ENCODE measurements around the gene WDR64. TPM values are rescaled to one million over a fixed set of nuclear protein-coding genes. Genes with fewer than 3 reads are reported as not detected.

Gene WDR64
- total RNA-seq (2012; rRNA removed) (not detected in 2 replicates), polyA plus RNA-seq (2012; rRNA removed) (not detected in 2 replicates), Bru-seq, nascent RNA (percentile 13 among the genes with signal in this experiment), BruChase-seq, experiment 1, labeled RNA remaining after a 6-hour chase (percentile 14 among the genes with signal in this experiment), BruChase-seq, experiment 2, labeled RNA remaining after a 2-hour chase (percentile 11 among the genes with signal in this experiment)
- polyA plus RNA-seq (2012; cell fraction: cytosol; rRNA removed) = not detected in 2 replicates
- polyA plus RNA-seq (2012; cell fraction: nucleus; rRNA removed; ENCODE audit: low replicate concordance) = not detected in 2 replicates
- long read RNA-seq = 0 reads

DNA sequence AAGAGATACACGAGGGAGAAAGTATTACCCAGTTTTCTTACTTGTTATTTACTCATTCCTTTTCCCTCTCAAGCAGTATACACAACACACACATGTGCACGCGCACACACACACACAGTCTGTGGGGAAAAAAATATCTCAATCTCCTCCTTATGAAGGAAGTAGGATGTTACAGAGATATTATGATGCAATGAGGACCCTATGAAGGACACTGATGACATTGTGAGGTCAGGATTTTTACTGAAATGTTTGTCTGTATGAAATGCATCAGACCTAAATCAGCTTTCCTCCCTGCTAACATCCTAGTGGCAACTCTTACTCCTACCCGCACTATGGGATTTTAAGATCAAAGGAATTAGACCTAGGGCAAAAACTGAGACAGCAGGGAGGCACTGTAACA lies at the start of gene WDR64:
TSS of gene WDR64 (plus strand) at position 270 of the 400 bp plus-strand sequence. CDS start 204 bp downstream, outside the sequence.
- TF ChIP-seq RAD21 (IDR thresholded peaks at IDR 0.05; ENCODE audit: low read length) = no peak
- TF ChIP-seq NFE2L2 (IDR thresholded peaks at IDR 0.05; ENCODE audit: low read depth, low read length) = no peak
- no peak for TF ChIP-seq RCOR1 (IDR thresholded peaks at IDR 0.05; ENCODE audit: insufficient replicate concordance, low read length)
- no peak for TF ChIP-seq MXI1 (IDR thresholded peaks at IDR 0.05; ENCODE audit: borderline replicate concordance, low read depth, low read length)
- TF ChIP-seq SMC3 (IDR thresholded peaks at IDR 0.05; ENCODE audit: low read depth, low read length) = no peak
- TF ChIP-seq MAFK (IDR thresholded peaks at IDR 0.05; ENCODE audit: low read depth, low read length) = no peak
- no peak for TF ChIP-seq RFX5 (IDR thresholded peaks at IDR 0.05; ENCODE audit: low read depth, low read length)
- TF ChIP-seq, protein P1, sequence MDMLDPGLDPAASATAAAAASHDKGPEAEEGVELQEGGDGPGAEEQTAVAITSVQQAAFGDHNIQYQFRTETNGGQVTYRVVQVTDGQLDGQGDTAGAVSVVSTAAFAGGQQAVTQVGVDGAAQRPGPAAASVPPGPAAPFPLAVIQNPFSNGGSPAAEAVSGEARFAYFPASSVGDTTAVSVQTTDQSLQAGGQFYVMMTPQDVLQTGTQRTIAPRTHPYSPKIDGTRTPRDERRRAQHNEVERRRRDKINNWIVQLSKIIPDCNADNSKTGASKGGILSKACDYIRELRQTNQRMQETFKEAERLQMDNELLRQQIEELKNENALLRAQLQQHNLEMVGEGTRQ (IDR thresholded peaks at IDR 0.05; ENCODE audit: low read depth, low read length) = no peak
- TF ChIP-seq, protein P2, sequence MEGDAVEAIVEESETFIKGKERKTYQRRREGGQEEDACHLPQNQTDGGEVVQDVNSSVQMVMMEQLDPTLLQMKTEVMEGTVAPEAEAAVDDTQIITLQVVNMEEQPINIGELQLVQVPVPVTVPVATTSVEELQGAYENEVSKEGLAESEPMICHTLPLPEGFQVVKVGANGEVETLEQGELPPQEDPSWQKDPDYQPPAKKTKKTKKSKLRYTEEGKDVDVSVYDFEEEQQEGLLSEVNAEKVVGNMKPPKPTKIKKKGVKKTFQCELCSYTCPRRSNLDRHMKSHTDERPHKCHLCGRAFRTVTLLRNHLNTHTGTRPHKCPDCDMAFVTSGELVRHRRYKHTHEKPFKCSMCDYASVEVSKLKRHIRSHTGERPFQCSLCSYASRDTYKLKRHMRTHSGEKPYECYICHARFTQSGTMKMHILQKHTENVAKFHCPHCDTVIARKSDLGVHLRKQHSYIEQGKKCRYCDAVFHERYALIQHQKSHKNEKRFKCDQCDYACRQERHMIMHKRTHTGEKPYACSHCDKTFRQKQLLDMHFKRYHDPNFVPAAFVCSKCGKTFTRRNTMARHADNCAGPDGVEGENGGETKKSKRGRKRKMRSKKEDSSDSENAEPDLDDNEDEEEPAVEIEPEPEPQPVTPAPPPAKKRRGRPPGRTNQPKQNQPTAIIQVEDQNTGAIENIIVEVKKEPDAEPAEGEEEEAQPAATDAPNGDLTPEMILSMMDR (conservative IDR thresholded peaks at IDR 0.05; ENCODE audit: low read depth, low read length) = no peak
- no peak for TF ChIP-seq MAZ (IDR thresholded peaks at IDR 0.05; ENCODE audit: borderline replicate concordance, low read depth, low read length)
- TF ChIP-seq CEBPB (IDR thresholded peaks at IDR 0.05; ENCODE audit: low read depth, low read length) = no peak
- TF ChIP-seq, protein P3, sequence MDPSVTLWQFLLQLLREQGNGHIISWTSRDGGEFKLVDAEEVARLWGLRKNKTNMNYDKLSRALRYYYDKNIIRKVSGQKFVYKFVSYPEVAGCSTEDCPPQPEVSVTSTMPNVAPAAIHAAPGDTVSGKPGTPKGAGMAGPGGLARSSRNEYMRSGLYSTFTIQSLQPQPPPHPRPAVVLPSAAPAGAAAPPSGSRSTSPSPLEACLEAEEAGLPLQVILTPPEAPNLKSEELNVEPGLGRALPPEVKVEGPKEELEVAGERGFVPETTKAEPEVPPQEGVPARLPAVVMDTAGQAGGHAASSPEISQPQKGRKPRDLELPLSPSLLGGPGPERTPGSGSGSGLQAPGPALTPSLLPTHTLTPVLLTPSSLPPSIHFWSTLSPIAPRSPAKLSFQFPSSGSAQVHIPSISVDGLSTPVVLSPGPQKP (IDR thresholded peaks at IDR 0.05; ENCODE audit: borderline replicate concordance, low read depth, low read length) = no peak
- TF ChIP-seq POLR2A (IDR thresholded peaks at IDR 0.05; ENCODE audit: low read depth, low read length) = no peak
- no peak for TF ChIP-seq FOS (IDR thresholded peaks at IDR 0.05; ENCODE audit: low read depth, low read length)
- TF ChIP-seq CHD1 (IDR thresholded peaks at IDR 0.05; ENCODE audit: low read depth, low read length) = no peak
- no peak for TF ChIP-seq BHLHE40 (IDR thresholded peaks at IDR 0.05; ENCODE audit: low read depth, low read length)
- no peak within 1 kb of the TSS for H3K4me3 ChIP-seq (ENCODE audit: insufficient read depth, low read depth, low read length)
- H2BK20ac ChIP-seq (ENCODE audit: low read depth, low read length) = no peak within 1 kb of the TSS
- H2BK5ac ChIP-seq (ENCODE audit: low read depth, low read length, poor library complexity, severe bottlenecking) = no peak within 1 kb of the TSS
- H3K27me3 ChIP-seq (ENCODE audit: control insufficient read depth, insufficient read depth, low read length) = peaks cover 2% of the 10 kb centered on the region
- DNase-seq (no peak), ATAC-seq (ENCODE audit: low read depth) (no peak)
- H3K79me1 ChIP-seq (ENCODE audit: low read depth in 1 of 2, low read length in 2 of 2) = no peaks in the 10 kb centered on the region
- H3K27ac ChIP-seq (ENCODE audit: insufficient read depth, low read length) = no peak within 1 kb of the TSS
- H3K14ac ChIP-seq (replicated peaks; ENCODE audit: low read depth, low read length) = no peak within 1 kb of the TSS
- BruUV-seq (replicated peaks) = no TSS peak
- intact Hi-C loops (cut with micrococcal nuclease) = no loop called here
- CTCF ChIA-PET = no interaction called here
- no peak within 1 kb of the TSS for H2AFZ ChIP-seq (replicated peaks; ENCODE audit: low read length, poor library complexity)
- no peak within 1 kb of the TSS for H3K23ac ChIP-seq (ENCODE audit: low read depth, low read length)
- H3K9me1 ChIP-seq (ENCODE audit: insufficient read depth, low read length) = no peaks in the 10 kb centered on the region
- H4K91ac ChIP-seq (ENCODE audit: insufficient read depth, low read depth, low read length) = no peak within 1 kb of the TSS
- no peak within 1 kb of the TSS for H3K56ac ChIP-seq (ENCODE audit: extremely low read depth, insufficient read depth, low read length)
- no peaks in the 10 kb centered on the region for H3K4me1 ChIP-seq (ENCODE audit: control insufficient read depth, insufficient read depth, low read length)
- no peak within 1 kb of the TSS for H3K9ac ChIP-seq (ENCODE audit: low read depth, low read length)
- H3K36me3 ChIP-seq (ENCODE audit: control insufficient read depth, insufficient read depth, low read length) = no peaks in the 10 kb centered on the region
- dilution Hi-C loops (cut with HindIII; ENCODE audit: low sequenced_read_pairs, unreplicated experiment) = no loop called here
- no peak within 1 kb of the TSS for H3K4me2 ChIP-seq (ENCODE audit: low read depth, low read length)
- no peak within 1 kb of the TSS for H4K8ac ChIP-seq (ENCODE audit: low read depth in 2 of 2, low read length in 2 of 2)
- H2AK5ac ChIP-seq (ENCODE audit: low read depth, low read length) = no peak within 1 kb of the TSS
- H4K20me1 ChIP-seq (ENCODE audit: insufficient read depth, low read length) = no peaks in the 10 kb centered on the region
- H3K9me3 ChIP-seq (ENCODE audit: control insufficient read depth, insufficient read depth, low read length) = no peaks in the 10 kb centered on the region; the same call in 1 of the 2 replicates
- no CpG with 5 or more reads among the region's 4 CpGs for WGBS, 2 experiments (ENCODE audit: extremely low coverage in 2 of 2, insufficient read length in 1 of 2)
- no peak within 1 kb of the TSS for H2BK120ac ChIP-seq (ENCODE audit: low read depth, low read length)
- in situ Hi-C loops (cut with MboI; ENCODE audit: low sequenced_read_pairs) = no loop called here
- no peak within 1 kb of the TSS for H4K5ac ChIP-seq (ENCODE audit: low read depth, low read length)
- no peak within 1 kb of the TSS for H2AK9ac ChIP-seq (replicated peaks; ENCODE audit: low read depth, low read length, poor library complexity)
- no peak within 1 kb of the TSS for H3K4ac ChIP-seq (ENCODE audit: low read depth, low read length)
- H2BK15ac ChIP-seq (ENCODE audit: low read depth, low read length) = no peak within 1 kb of the TSS
- POLR2A ChIA-PET (ENCODE audit: unreplicated experiment) = no interaction called here
- H3K18ac ChIP-seq (ENCODE audit: low read depth, low read length) = no peak within 1 kb of the TSS
